Left lung (tissue), 10 donors: ENCODE data around the gene PPM1H. TPM values are rescaled to one million over a fixed set of nuclear protein-coding genes. Genes with fewer than 3 reads are reported as not detected.

Experiments used
- ATAC-seq: fragments of 200-7000 bp; cut with Tn5 transposase; one replicate; pipeline ENCODE4 v1.9.1; 2020; ENCODE audit warnings: moderate library complexity
- DNase-seq, 4 donors: peaks; one replicate each; pipeline ENCODE4 v3.0.0-alpha.2; 2013 to 2020
- H3K27ac ChIP-seq, 2 donors: fragments of 200-600 bp; sonication (generic) in 1 of 2; one replicate each; pipeline versions ENCODE4 v1.5.0 to v1.8.0; 2020 to 2021
- H3K27me3 ChIP-seq, 2 donors: fragments of 200-600 bp; sonication (generic) in 1 of 2; one replicate each; pipeline versions ENCODE4 v1.5.0 to v1.8.0; 2020 to 2021
- H3K36me3 ChIP-seq, 2 donors: fragments of 200-600 bp; sonication (generic) in 1 of 2; one replicate each; pipeline versions ENCODE4 v1.5.0 to v1.8.0; 2020 to 2021
- H3K4me1 ChIP-seq, 2 donors: fragments of 200-600 bp; one replicate each; pipeline ENCODE4 v1.8.0; 2021
- H3K4me3 ChIP-seq, 2 donors: fragments of 200-600 bp; sonication (generic) in 1 of 2; one replicate each; pipeline versions ENCODE4 v1.5.0 to v1.8.0; 2020 to 2021; ENCODE audit warnings: mild to moderate bottlenecking in 1 of 2
- H3K9me3 ChIP-seq, 2 donors: fragments of 200-600 bp; sonication (generic) in 1 of 2; one replicate each; pipeline versions ENCODE4 v1.5.0 to v1.8.0; 2020 to 2021
- CTCF ChIP-seq, 2 donors: fragments of 200-600 bp; sonication (generic) in 1 of 2; IDR thresholded peaks; one replicate each; pipeline versions ENCODE4 v1.5.0 to v1.8.0; 2021; ENCODE audit warnings: antibody characterized with exemption in 2 of 2
- intact Hi-C, 2 donors: fragments of 100-400 bp; cut with DNase I; formaldehyde crosslinking; loops; one replicate each; pipeline versions ENCODE4 v1.11.2 to v1.14.2; 2022
- polyA plus RNA-seq, 6 donors: library from polyadenylated mRNA; unstranded; fragments of 120-200 nt; gene quantifications; one replicate each; pipeline ENCODE4 v1.2.1, GENCODE V29; 2013; ENCODE audit not compliant: insufficient read length in 6 of 6
- total RNA-seq, 2 donors: library from RNA; stranded (reverse); fragmentation: NEBNext Ultra II Directional; extraction: Animal tissue kit (Norgen Biotek cat#: 25700); gene quantifications; one replicate each; pipeline ENCODE4 v1.2.1, GENCODE V29; 2021
- donor health status: DM: no; HTN: yes; CAD: no.
- donor health status: DM: no; HTN: no; CAD: no.

Gene PPM1H
- total and polyA plus RNA-seq, 8 donors, result 5.9 to 12.7 (median 10.6) TPM

GRCh38 chr12:62728741-62729140 lies 206.2 kb downstream of the PPM1H start:
- peaks cover 34 to 70% of the 10 kb centered on the region in 2 donors for H3K4me1 ChIP-seq
- intact Hi-C loops, result no loop called here
- no peaks in the 10 kb centered on the region for H3K27me3 ChIP-seq
- H3K9me3 ChIP-seq, result no peaks in the 10 kb centered on the region
- DNase-seq (no peak), ATAC-seq (no peak)
- no peak overlapping the region for H3K4me3 ChIP-seq
- no peaks in the 10 kb centered on the region for H3K36me3 ChIP-seq
- TF ChIP-seq CTCF (IDR thresholded peaks at IDR 0.05), result no peak
- no peak overlapping the region for H3K27ac ChIP-seq

- Histone ChIP-seq H3K36me3 (no peaks in the 10 kb centered on the region), H3K27ac (no peak overlapping the region), H3K9me3 (no peaks in the 10 kb centered on the region), H3K27me3 (no peaks in the 10 kb centered on the region), H3K4me1 (peaks cover 30 to 51% of the 10 kb centered on the region in 2 donors), H3K4me3 (no peak overlapping the region)
- ATAC-seq (no peak), DNase-seq (no peak)
- no peak for TF ChIP-seq CTCF (IDR thresholded peaks at IDR 0.05)
- intact Hi-C loops, result no loop called here
These were observed 208.4 kb downstream of the PPM1H start for GRCh38 chr12:62726471-62726980.

GRCh38 chr12:62725781-62726180 lies 209.2 kb downstream of the PPM1H start:
- DNase-seq (no peak), ATAC-seq (no peak)
- H3K4me1 ChIP-seq, result peaks cover 22 to 44% of the 10 kb centered on the region in 2 donors
- no peak overlapping the region for H3K4me3 ChIP-seq
- intact Hi-C loops, result no loop called here
- H3K9me3 ChIP-seq, result no peaks in the 10 kb centered on the region
- H3K36me3 ChIP-seq, result no peaks in the 10 kb centered on the region
- no peaks in the 10 kb centered on the region for H3K27me3 ChIP-seq
- no peak overlapping the region for H3K27ac ChIP-seq
- TF ChIP-seq CTCF (IDR thresholded peaks at IDR 0.05), result no peak

GRCh38 chr12:62724947-62725451 lies 210.0 kb downstream of the PPM1H start:
- ATAC-seq (peak; percentile 95), DNase-seq (peak in 2 of 4 donors; percentile 47 to 79)
- intact Hi-C loops, result no loop called here
- Histone ChIP-seq H3K27me3 (no peaks in the 10 kb centered on the region), H3K27ac (peak overlapping the region; percentile 53 to 69), H3K4me1 (peaks cover 27 to 36% of the 10 kb centered on the region in 2 donors), H3K4me3 (no peak overlapping the region), H3K36me3 (no peaks in the 10 kb centered on the region), H3K9me3 (no peaks in the 10 kb centered on the region)
- TF ChIP-seq CTCF (IDR thresholded peaks at IDR 0.05), result no peak

- peak overlapping the region; percentile 53 to 69 for H3K27ac ChIP-seq
- no peaks in the 10 kb centered on the region for H3K27me3 ChIP-seq
- no peak for ATAC-seq
- H3K36me3 ChIP-seq, result no peaks in the 10 kb centered on the region
- intact Hi-C loops, result no loop called here
- H3K4me1 ChIP-seq, result peaks cover 24 to 29% of the 10 kb centered on the region in 2 donors
- no peak for DNase-seq
- TF ChIP-seq CTCF (IDR thresholded peaks at IDR 0.05), result no peak
- H3K9me3 ChIP-seq, result no peaks in the 10 kb centered on the region
- no peak overlapping the region for H3K4me3 ChIP-seq
These were observed 210.7 kb downstream of the PPM1H start for GRCh38 chr12:62724285-62724684.
